Adrenal gland (tissue), 12 donors: ENCODE data around the gene MED12. TPM values are rescaled to one million over a fixed set of nuclear protein-coding genes. Genes with fewer than 3 reads are reported as not detected.

Experiments
- DNase-seq, 7 donors: peaks; one replicate each; pipeline ENCODE4 v3.0.0-alpha.2; 2019 to 2020
- H3K27ac ChIP-seq, 5 donors: fragments of 200-600 bp; sonication (generic) in 4 of 5; 1 replicate in 3 of 5; 2 replicates in 2 of 5; pipeline versions ENCODE4 v1.5.1 to v1.8.0; 2016 to 2020; ENCODE audit warnings: mild to moderate bottlenecking in 1 of 5
- H3K27me3 ChIP-seq: fragments of 200-600 bp; 2 replicates; pipeline ENCODE4 v1.8.0; 2021
- H3K36me3 ChIP-seq, 2 donors: fragments of 200-600 bp; replicated peaks in 1 of 2; 1 replicate in 1 of 2; 2 replicates in 1 of 2; pipeline versions ENCODE4 v1.5.1 to v1.8.0; 2018 to 2022
- H3K4me1 ChIP-seq, 2 donors: fragments of 200-600 bp; replicated peaks in 1 of 2; 1 replicate in 1 of 2; 2 replicates in 1 of 2; pipeline versions ENCODE4 v1.5.1 to v1.8.0; 2018 to 2021
- H3K4me3 ChIP-seq, 4 donors: fragments of 200-600 bp; sonication (generic) in 3 of 4; one replicate each; pipeline ENCODE4 v1.5.1; 2016 to 2018
- H3K9me3 ChIP-seq, 3 donors: fragments of 200-600 bp; sonication (generic) in 1 of 3; replicated peaks in 1 of 3; 1 replicate in 2 of 3; 2 replicates in 1 of 3; pipeline versions ENCODE4 v1.5.1 to v1.8.0; 2016 to 2021
- CTCF ChIP-seq, 6 experiments: fragments of 450-650 bp in 4 of 6; fragments of 200-600 bp in 2 of 6; sonication (generic) in 1 of 6; IDR thresholded peaks; 1 replicate in 5 of 6; 2 replicates in 1 of 6; pipeline versions ENCODE4 v1.5.1 to v1.8.0; 2016 to 2021; ENCODE audit warnings: antibody characterized with exemption in 6 of 6, mild to moderate bottlenecking in 2 of 6, moderate library complexity in 1 of 6
- POLR2A ChIP-seq, 2 donors: fragments of 450-650 bp; IDR thresholded peaks; one replicate each; pipeline ENCODE4 v1.6.1; 2017; ENCODE audit warnings: antibody characterized with exemption in 2 of 2, mild to moderate bottlenecking in 2 of 2, moderate library complexity in 1 of 2
- WGBS, 4 donors: extraction: QIAGEN DNeasy Blood & Tissue Kit in 2 of 4; methylation state at CpG; one replicate each; pipeline versions ENCODE4 v1.1.5 to v1.1.7; 2013 to 2017; 5-methylcytosine and 5-hydroxymethylcytosine counted together
- intact Hi-C, 2 donors: fragments of 100-400 bp; cut with DNase I; formaldehyde crosslinking; loops; one replicate each; pipeline versions ENCODE4 v1.14.1 to v1.15.0; 2022 to 2023
- polyA plus RNA-seq, 3 donors: library from polyadenylated mRNA; stranded (reverse); fragments of 200-250 nt in 2 of 3; fragments of 350-450 nt in 1 of 3; fragmentation: Illumina TruSeq in 1 of 3; extraction: RNeasy Lipid Tissue Mini Kit (QIAGEN cat#74804) in 1 of 3; gene quantifications; one replicate each; pipeline ENCODE4 v1.2.3, GENCODE V29; 2013 to 2014
- total RNA-seq, 9 donors: library from RNA; depleted of rRNA in 4 of 9; stranded (reverse); fragments of >200 nt in 4 of 9; fragments of 120-200 nt in 1 of 9; fragmentation: NEBNext Ultra II Directional in 1 of 9; extraction: Animal tissue kit (Norgen Biotek cat#: 25700) in 1 of 9; gene quantifications; one replicate each; pipeline versions ENCODE4 v1.1.0 to v1.2.4, GENCODE V29; 2013 to 2023
- donor health status: healthy with polysubstance abuse.
- donor health status: Bipolar disorder and iron deficiency.
- donor health status: DM: yes; HTN: yes; CAD: no.
- donor health status: DM: no; HTN: no; CAD: no.
- donor health status: DM: no; HTN: no; CAD: no.
- donor health status: DM: yes; HTN: yes; CAD: no.

MED12 gene
- total and polyA plus RNA-seq, 12 donors = 34.0 to 107 (median 78.4) TPM

GRCh38 chrX:71098302-71098701 lies 20.1 kb upstream of the MED12 start:
- H3K4me3 ChIP-seq = no peak overlapping the region
- H3K27me3 ChIP-seq = no peaks in the 10 kb centered on the region
- intact Hi-C loops = no loop called here
- peaks cover 0 to 10% of the 10 kb centered on the region in 2 donors for H3K4me1 ChIP-seq
- DNase-seq = peak; percentile 43 to 76 (median 60)
- no peak overlapping the region for H3K27ac ChIP-seq
- TF ChIP-seq CTCF (IDR thresholded peaks at IDR 0.05) (peak; percentile 20 to 54 (median 46)), POLR2A (IDR thresholded peaks at IDR 0.05) (no peak)
- 9 to 24% (median 18%) methylated on average over 1 to 2 of the region's 2 CpGs for WGBS, 4 donors
- no peaks in the 10 kb centered on the region for H3K9me3 ChIP-seq
- H3K36me3 ChIP-seq = no peaks in the 10 kb centered on the region

- intact Hi-C loops = no loop called here
- no peak overlapping the region for H3K27ac ChIP-seq
Measured at GRCh38 chrX:71098951-71099506, 19.4 kb upstream of the MED12 start.

DNA sequence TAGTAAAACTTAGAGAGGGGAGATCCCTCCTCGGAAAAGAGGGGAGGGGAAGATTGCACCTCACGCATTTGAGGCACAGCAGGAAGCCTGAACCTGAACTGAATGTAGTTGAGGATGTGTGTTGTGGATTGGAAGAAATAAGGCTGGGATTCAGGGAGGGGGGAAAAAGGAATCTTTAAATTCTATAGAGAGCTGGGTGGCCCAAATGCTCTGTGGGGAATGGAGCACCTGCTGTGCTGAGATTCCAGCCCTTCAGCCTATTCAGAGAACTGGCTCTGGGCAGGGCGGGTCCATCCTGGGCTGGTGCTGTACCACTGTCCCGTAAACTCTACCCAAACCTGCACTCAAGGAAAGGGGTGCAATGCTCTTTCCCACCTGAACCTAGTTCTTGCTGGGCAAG lies 18.7 kb upstream of the MED12 start:
- WGBS, 4 donors = 62 to 93% (median 77%) methylated on average over 2 to 4 of the region's 4 CpGs
- no peak for DNase-seq
- H3K27me3 ChIP-seq = no peaks in the 10 kb centered on the region
- H3K4me1 ChIP-seq = peaks cover 0 to 18% of the 10 kb centered on the region in 2 donors
- TF ChIP-seq CTCF (IDR thresholded peaks at IDR 0.05) (no peak), POLR2A (IDR thresholded peaks at IDR 0.05) (no peak)
- H3K9me3 ChIP-seq = no peaks in the 10 kb centered on the region
- no peaks in the 10 kb centered on the region for H3K36me3 ChIP-seq
- no peak overlapping the region for H3K4me3 ChIP-seq
- H3K27ac ChIP-seq = no peak overlapping the region
- intact Hi-C loops = no loop called here

More at GRCh38 chrX:71098951-71099506, 19.4 kb upstream of the MED12 start:
- 60 to 66% (median 63%) methylated on average over 5 of the region's 5 CpGs; no CpG with 5 or more reads in 1 of the 4 donors for WGBS, 4 donors
- Histone ChIP-seq H3K9me3 (no peaks in the 10 kb centered on the region), H3K27me3 (no peaks in the 10 kb centered on the region), H3K4me3 (no peak overlapping the region), H3K4me1 (peaks cover 0 to 17% of the 10 kb centered on the region in 2 donors), H3K36me3 (no peaks in the 10 kb centered on the region)
- DNase-seq = no peak
- no peak for TF ChIP-seq CTCF (IDR thresholded peaks at IDR 0.05)
- no peak for TF ChIP-seq POLR2A (IDR thresholded peaks at IDR 0.05)

- no peak for TF ChIP-seq POLR2A (IDR thresholded peaks at IDR 0.05)
- no peak for TF ChIP-seq CTCF (IDR thresholded peaks at IDR 0.05)
- Histone ChIP-seq H3K27ac (no peak overlapping the region), H3K4me3 (no peak overlapping the region), H3K27me3 (no peaks in the 10 kb centered on the region), H3K4me1 (peaks cover 0 to 18% of the 10 kb centered on the region in 2 donors), H3K9me3 (no peaks in the 10 kb centered on the region), H3K36me3 (no peaks in the 10 kb centered on the region)
- intact Hi-C loops = no loop called here
- no peak for DNase-seq
- WGBS, 4 donors = 69 to 93% (median 83%) methylated on average over 8 to 31 of the region's 31 CpGs
Measured at GRCh38 chrX:71100581-71101505, 17.6 kb upstream of the MED12 start.
